CD14-positive monocyte (primary cell): ENCODE measurements around the gene SLC22A5. TPM values are rescaled to one million over a fixed set of nuclear protein-coding genes. Genes with fewer than 3 reads are reported as not detected.
A peak's percentile ranks its signal among the peaks of the same experiment; 100 is the strongest.

ENCODE experiments used
- DNase-seq, 3 donors: peaks; one replicate each; pipeline ENCODE4 v3.0.0-alpha.2; 2011 to 2022
- H2AFZ ChIP-seq: 2 replicates; pipeline ENCODE4 v1.6.0; 2012; ENCODE audit warnings: mild to moderate bottlenecking, low read depth, low read length, inconsistent platforms; ENCODE audit not compliant: insufficient read depth, poor library complexity, severe bottlenecking
- H3K27ac ChIP-seq, 2 donors: 1 replicate in 1 of 2; 2 replicates in 1 of 2; pipeline ENCODE4 v1.5.1; 2012 to 2013; ENCODE audit warnings: low read length in 2 of 2, control low read depth in 1 of 2, inconsistent platforms in 1 of 2, low read depth in 1 of 2, mild to moderate bottlenecking in 1 of 2
- H3K27me3 ChIP-seq, 2 donors: one replicate each; pipeline versions ENCODE4 v1.6.0 to v1.6.1; 2011 to 2013; ENCODE audit warnings: low read length in 2 of 2; ENCODE audit not compliant: control insufficient read depth in 2 of 2, insufficient read depth in 2 of 2
- H3K36me3 ChIP-seq, 2 donors: replicated peaks in 1 of 2; 1 replicate in 1 of 2; 2 replicates in 1 of 2; pipeline versions ENCODE4 v1.5.1 to v1.6.1; 2012 to 2013; ENCODE audit warnings: low read length in 2 of 2, control low read depth in 1 of 2, inconsistent platforms in 1 of 2, mild to moderate bottlenecking in 1 of 2; ENCODE audit not compliant: insufficient read depth in 2 of 2, control insufficient read depth in 1 of 2
- H3K4me1 ChIP-seq, 2 donors: 1 replicate in 1 of 2; 2 replicates in 1 of 2; pipeline versions ENCODE4 v1.5.1 to v1.6.1; 2012 to 2013; ENCODE audit warnings: low read length in 2 of 2, control low read depth in 1 of 2, inconsistent platforms in 1 of 2, mild to moderate bottlenecking in 1 of 2, moderate library complexity in 1 of 2; ENCODE audit not compliant: insufficient read depth in 2 of 2, control insufficient read depth in 1 of 2
- H3K4me2 ChIP-seq: replicated peaks from 2 replicates; pipeline ENCODE3; 2012; ENCODE audit warnings: low read length, moderate library complexity, mild to moderate bottlenecking; ENCODE audit not compliant: poor library complexity, severe bottlenecking; ENCODE audit errors: extremely low read depth
- H3K4me3 ChIP-seq, 3 experiments: fragments of 200-600 bp in 1 of 3; sonication (generic) in 1 of 3; replicated peaks in 1 of 3; 1 replicate in 2 of 3; 2 replicates in 1 of 3; pipeline ENCODE4 v1.5.1; 2011 to 2013; ENCODE audit warnings: low read length in 3 of 3, mild to moderate bottlenecking in 3 of 3, control low read depth in 2 of 3, low read depth in 2 of 3, inconsistent platforms in 1 of 3, moderate library complexity in 1 of 3
- H3K79me2 ChIP-seq: 2 replicates; pipeline ENCODE4 v1.6.0; 2012; ENCODE audit warnings: mild to moderate bottlenecking, control low read depth, inconsistent platforms, low read length, moderate library complexity; ENCODE audit not compliant: insufficient read depth
- H3K9ac ChIP-seq: 2 replicates; pipeline ENCODE4 v1.6.0; 2017; ENCODE audit warnings: low read length, mild to moderate bottlenecking; ENCODE audit not compliant: insufficient read depth, poor library complexity, severe bottlenecking
- H3K9me3 ChIP-seq, 2 donors: replicated peaks in 1 of 2; 1 replicate in 1 of 2; 2 replicates in 1 of 2; pipeline versions ENCODE4 v1.5.1 to v1.6.1; 2012 to 2013; ENCODE audit warnings: low read length in 2 of 2, control low read depth in 1 of 2; ENCODE audit not compliant: control insufficient read depth in 1 of 2, insufficient read depth in 1 of 2
- H4K20me1 ChIP-seq: 2 replicates; pipeline ENCODE4 v1.6.0; 2012; ENCODE audit warnings: mild to moderate bottlenecking, low read length, control low read depth, moderate library complexity; ENCODE audit not compliant: insufficient read depth
- H3K27ac Mint-ChIP-seq, 7 donors: one replicate each; pipeline ENCODE4 v1.8.0; 2020; ENCODE audit warnings: mild to moderate bottlenecking in 7 of 7, mixed read lengths in 7 of 7, moderate library complexity in 6 of 7, inconsistent platforms in 2 of 7
- H3K27me3 Mint-ChIP-seq, 3 donors: one replicate each; pipeline ENCODE4 v1.8.0; 2021 to 2022; ENCODE audit warnings: low read depth in 3 of 3, mild to moderate bottlenecking in 3 of 3, mixed read lengths in 3 of 3, moderate library complexity in 3 of 3, inconsistent platforms in 1 of 3
- H3K36me3 Mint-ChIP-seq, 2 donors: one replicate each; pipeline ENCODE4 v1.8.0; 2020; ENCODE audit warnings: mixed read lengths in 2 of 2, inconsistent platforms in 1 of 2, mild to moderate bottlenecking in 1 of 2
- H3K4me1 Mint-ChIP-seq: one replicate; pipeline ENCODE4 v1.8.0; 2020; ENCODE audit warnings: mild to moderate bottlenecking, mixed read lengths
- H3K4me3 Mint-ChIP-seq, 2 donors: one replicate each; pipeline ENCODE4 v1.8.0; 2020; ENCODE audit warnings: mild to moderate bottlenecking in 2 of 2, mixed read lengths in 2 of 2, moderate library complexity in 1 of 2
- H3K9me3 Mint-ChIP-seq, 7 donors: one replicate each; pipeline ENCODE4 v1.8.0; 2020 to 2022; ENCODE audit warnings: mixed read lengths in 7 of 7, mild to moderate bottlenecking in 6 of 7, moderate library complexity in 6 of 7, inconsistent platforms in 2 of 7
- WGBS: methylation state at CpG from one replicate; pipeline ENCODE4 v1.1.5; 2013; ENCODE audit warnings: missing lambda C conversion rate; ENCODE audit not compliant: insufficient coverage; 5-methylcytosine and 5-hydroxymethylcytosine counted together
- intact Hi-C, 2 donors: fragments of 100-400 bp; cut with micrococcal nuclease; formaldehyde crosslinking; loops; one replicate each; pipeline versions ENCODE4 v1.15.0 to v1.15.1; 2023
- polyA plus RNA-seq, 3 donors: library from polyadenylated mRNA; depleted of rRNA in 1 of 3; unstranded in 2 of 3; stranded (reverse) in 1 of 3; fragments of 300-500 nt in 2 of 3; fragments of >200 nt in 1 of 3; fragmentation: Illumina TruSeq in 2 of 3; gene quantifications; 1 replicate in 2 of 3; 2 replicates in 1 of 3; pipeline ENCODE4 v1.2.3, GENCODE V29; 2012 to 2021
- TF ChIP-seq, protein P1 (sequence below): fragments of 200-600 bp; IDR thresholded peaks from one replicate; pipeline ENCODE4 v1.8.0; 2022; ENCODE audit warnings: antibody characterized with exemption, mild to moderate bottlenecking

SLC22A5 gene
- polyA plus RNA-seq, 3 donors: 2.4 to 14.6 (median 3.5) TPM

DNA sequence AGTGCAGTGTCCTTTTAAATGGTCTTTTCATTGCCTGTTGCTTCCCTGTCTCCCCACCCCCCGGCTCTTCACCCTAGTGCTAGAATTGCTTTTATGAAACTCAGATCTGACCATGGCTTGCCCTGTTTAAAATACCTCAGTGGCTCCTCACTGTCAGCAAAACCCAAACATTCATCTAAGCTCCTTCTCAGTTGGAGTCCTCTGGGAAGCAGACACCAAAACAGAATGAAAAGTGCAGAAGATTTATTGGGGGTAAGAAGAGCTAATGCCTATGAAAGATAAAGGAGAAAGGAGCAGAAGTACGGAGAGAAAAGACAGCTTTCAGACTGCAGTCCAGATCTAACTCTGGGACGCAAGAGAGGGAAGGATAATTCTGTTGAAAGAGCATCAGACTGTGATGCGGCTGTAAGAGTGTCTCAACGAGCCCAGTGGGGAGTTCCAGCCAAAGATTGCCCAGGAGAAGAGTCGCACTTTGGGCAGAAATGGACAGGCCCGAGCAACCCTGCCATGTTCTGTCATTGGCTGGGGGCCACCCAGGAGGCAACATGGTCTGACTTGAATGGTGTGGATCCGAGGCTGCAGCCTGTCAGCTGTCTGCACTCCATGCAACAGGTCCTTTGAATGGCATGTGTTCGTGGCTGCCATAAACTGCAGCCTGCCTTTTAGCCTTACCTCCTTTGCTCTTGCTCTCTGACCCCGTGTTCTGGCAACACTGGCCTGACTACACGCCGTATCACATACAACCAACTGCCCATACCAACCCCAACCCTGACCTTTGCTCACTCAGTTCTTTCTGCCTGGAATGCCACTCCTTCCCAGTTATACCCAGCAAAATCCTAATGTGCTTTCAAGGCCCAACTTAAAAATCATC lies 65.1 kb downstream of the SLC22A5 start:
- Mint-ChIP-seq H3K9me3 (no peaks in the 10 kb centered on the region), H3K27ac (peak overlapping the region; percentile 30 to 94 (median 81)), H3K27me3 (peaks cover 0 to 2% (median 0%) of the 10 kb centered on the region in 3 donors), H3K4me3 (no peak overlapping the region), H3K4me1 (peaks cover 92% of the 10 kb centered on the region), H3K36me3 (peaks cover 24 to 26% of the 10 kb centered on the region in 2 donors)
- TF ChIP-seq, protein P1, sequence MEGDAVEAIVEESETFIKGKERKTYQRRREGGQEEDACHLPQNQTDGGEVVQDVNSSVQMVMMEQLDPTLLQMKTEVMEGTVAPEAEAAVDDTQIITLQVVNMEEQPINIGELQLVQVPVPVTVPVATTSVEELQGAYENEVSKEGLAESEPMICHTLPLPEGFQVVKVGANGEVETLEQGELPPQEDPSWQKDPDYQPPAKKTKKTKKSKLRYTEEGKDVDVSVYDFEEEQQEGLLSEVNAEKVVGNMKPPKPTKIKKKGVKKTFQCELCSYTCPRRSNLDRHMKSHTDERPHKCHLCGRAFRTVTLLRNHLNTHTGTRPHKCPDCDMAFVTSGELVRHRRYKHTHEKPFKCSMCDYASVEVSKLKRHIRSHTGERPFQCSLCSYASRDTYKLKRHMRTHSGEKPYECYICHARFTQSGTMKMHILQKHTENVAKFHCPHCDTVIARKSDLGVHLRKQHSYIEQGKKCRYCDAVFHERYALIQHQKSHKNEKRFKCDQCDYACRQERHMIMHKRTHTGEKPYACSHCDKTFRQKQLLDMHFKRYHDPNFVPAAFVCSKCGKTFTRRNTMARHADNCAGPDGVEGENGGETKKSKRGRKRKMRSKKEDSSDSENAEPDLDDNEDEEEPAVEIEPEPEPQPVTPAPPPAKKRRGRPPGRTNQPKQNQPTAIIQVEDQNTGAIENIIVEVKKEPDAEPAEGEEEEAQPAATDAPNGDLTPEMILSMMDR: no peak
- H3K4me2 ChIP-seq: no peak overlapping the region
- H3K9ac ChIP-seq: no peak overlapping the region
- intact Hi-C loops: no loop called here
- no peaks in the 10 kb centered on the region for H3K27me3 ChIP-seq
- 89% methylated on average over 12 of the region's 12 CpGs for WGBS
- H3K27ac ChIP-seq: peak overlapping the region; percentile 1 to 94
- peaks cover 71% of the 10 kb centered on the region for H3K79me2 ChIP-seq
- no peaks in the 10 kb centered on the region for H4K20me1 ChIP-seq
- H3K4me1 ChIP-seq: peaks cover 94 to 97% of the 10 kb centered on the region in 2 donors
- H3K36me3 ChIP-seq: no peaks in the 10 kb centered on the region
- no peaks in the 10 kb centered on the region for H3K9me3 ChIP-seq
- no peak overlapping the region for H2AFZ ChIP-seq
- peak in 1 of 3 donors; percentile 44 for DNase-seq
- no peak overlapping the region for H3K4me3 ChIP-seq

- TF ChIP-seq, protein P1: no peak
- Histone ChIP-seq H3K9ac (no peak overlapping the region), H3K36me3 (no peaks in the 10 kb centered on the region), H3K27ac (peak overlapping the region in 1 of 2 donors; percentile 94), H3K27me3 (no peaks in the 10 kb centered on the region), H4K20me1 (no peaks in the 10 kb centered on the region), H3K4me2 (peak overlapping the region; percentile 16), H3K79me2 (peaks cover 71% of the 10 kb centered on the region), H3K9me3 (no peaks in the 10 kb centered on the region), H3K4me1 (peaks cover 91 to 96% of the 10 kb centered on the region in 2 donors), H2AFZ (no peak overlapping the region), H3K4me3 (no peak overlapping the region)
- intact Hi-C loops: no loop called here
- peaks cover 92% of the 10 kb centered on the region for H3K4me1 Mint-ChIP-seq
- 100% methylated on average over 2 of the region's 2 CpGs for WGBS
- no peaks in the 10 kb centered on the region for H3K27me3 Mint-ChIP-seq
- no peak for DNase-seq
- H3K27ac Mint-ChIP-seq: peak overlapping the region; percentile 88 to 94 (median 89)
- H3K9me3 Mint-ChIP-seq: no peaks in the 10 kb centered on the region
- H3K36me3 Mint-ChIP-seq: peaks cover 22 to 25% of the 10 kb centered on the region in 2 donors
- no peak overlapping the region for H3K4me3 Mint-ChIP-seq
Measured at GRCh38 chr5:132435447-132435846, 65.9 kb downstream of the SLC22A5 start.
